Vagina (tissue), 2 donors: ENCODE results near the gene PDZD4. TPM values are rescaled to one million over a fixed set of nuclear protein-coding genes. Genes with fewer than 3 reads are reported as not detected.

Source experiments
- DNase-seq, 2 donors: peaks; one replicate each; pipeline ENCODE4 v3.0.0-alpha.2; 2017; ENCODE audit errors: extremely low spot score in 2 of 2
- H3K27ac ChIP-seq: fragments of 200-600 bp; sonication (generic); one replicate; pipeline ENCODE4 v1.5.1; 2019
- H3K27me3 ChIP-seq: fragments of 200-600 bp; sonication (generic); one replicate; pipeline ENCODE4 v1.5.1; 2019
- H3K36me3 ChIP-seq, 2 donors: fragments of 200-600 bp; sonication (generic); one replicate each; pipeline ENCODE4 v1.5.1; 2017 to 2019
- H3K4me1 ChIP-seq: fragments of 200-600 bp; sonication (generic); one replicate; pipeline ENCODE4 v1.5.1; 2019
- H3K4me3 ChIP-seq, 2 donors: fragments of 200-600 bp; sonication (generic); 1 replicate in 1 of 2; 2 replicates in 1 of 2; pipeline ENCODE4 v1.5.1; 2016 to 2019
- H3K9me3 ChIP-seq: fragments of 200-600 bp; sonication (generic); one replicate; pipeline ENCODE4 v1.5.1; 2019
- CTCF ChIP-seq, 3 experiments: fragments of 450-650 bp in 2 of 3; fragments of 200-600 bp in 1 of 3; sonication (generic) in 1 of 3; IDR thresholded peaks; one replicate each; pipeline ENCODE4 v1.5.1; 2017 to 2019; ENCODE audit warnings: antibody characterized with exemption in 3 of 3, mild to moderate bottlenecking in 2 of 3, moderate library complexity in 2 of 3
- POLR2A ChIP-seq, 2 donors: fragments of 450-650 bp; IDR thresholded peaks; one replicate each; pipeline ENCODE4 v1.6.1; 2017; ENCODE audit warnings: antibody characterized with exemption in 2 of 2, mild to moderate bottlenecking in 2 of 2, moderate library complexity in 2 of 2
- POLR2AphosphoS5 ChIP-seq, 2 donors: sonication (generic); formaldehyde crosslinking; IDR thresholded peaks; one replicate each; pipeline ENCODE4 v1.9.0; 2017; ENCODE audit warnings: antibody characterized with exemption in 2 of 2, mild to moderate bottlenecking in 2 of 2, low read depth in 1 of 2; ENCODE audit not compliant: insufficient read depth in 1 of 2
- intact Hi-C: fragments of 100-400 bp; cut with DNase I; formaldehyde crosslinking; loops from one replicate; pipeline ENCODE4 v1.15.1; 2023
- total RNA-seq: library from RNA; depleted of rRNA; stranded (reverse); fragments of >200 nt; gene quantifications from one replicate; pipeline ENCODE4 v1.2.3, GENCODE V29; 2016

Gene PDZD4
- total RNA-seq, 1 donor from 2014 or later, result 10.3 TPM

- Histone ChIP-seq H3K9me3 (no peaks in the 10 kb centered on the region), H3K27ac (no peak overlapping the region), H3K36me3 (no peaks in the 10 kb centered on the region), H3K4me3 (no peak overlapping the region), H3K4me1 (no peaks in the 10 kb centered on the region), H3K27me3 (no peaks in the 10 kb centered on the region)
- no peak for DNase-seq
- intact Hi-C loops, result loop anchor here (10.0 kb wide), 1 partner anchor 769 kb away; no protein-coding TSS in a partner anchor
- TF ChIP-seq POLR2A (IDR thresholded peaks at IDR 0.05), result no peak
Measured at GRCh38 chrX:153863251-153863991, 33.1 kb upstream of the PDZD4 start.

DNA sequence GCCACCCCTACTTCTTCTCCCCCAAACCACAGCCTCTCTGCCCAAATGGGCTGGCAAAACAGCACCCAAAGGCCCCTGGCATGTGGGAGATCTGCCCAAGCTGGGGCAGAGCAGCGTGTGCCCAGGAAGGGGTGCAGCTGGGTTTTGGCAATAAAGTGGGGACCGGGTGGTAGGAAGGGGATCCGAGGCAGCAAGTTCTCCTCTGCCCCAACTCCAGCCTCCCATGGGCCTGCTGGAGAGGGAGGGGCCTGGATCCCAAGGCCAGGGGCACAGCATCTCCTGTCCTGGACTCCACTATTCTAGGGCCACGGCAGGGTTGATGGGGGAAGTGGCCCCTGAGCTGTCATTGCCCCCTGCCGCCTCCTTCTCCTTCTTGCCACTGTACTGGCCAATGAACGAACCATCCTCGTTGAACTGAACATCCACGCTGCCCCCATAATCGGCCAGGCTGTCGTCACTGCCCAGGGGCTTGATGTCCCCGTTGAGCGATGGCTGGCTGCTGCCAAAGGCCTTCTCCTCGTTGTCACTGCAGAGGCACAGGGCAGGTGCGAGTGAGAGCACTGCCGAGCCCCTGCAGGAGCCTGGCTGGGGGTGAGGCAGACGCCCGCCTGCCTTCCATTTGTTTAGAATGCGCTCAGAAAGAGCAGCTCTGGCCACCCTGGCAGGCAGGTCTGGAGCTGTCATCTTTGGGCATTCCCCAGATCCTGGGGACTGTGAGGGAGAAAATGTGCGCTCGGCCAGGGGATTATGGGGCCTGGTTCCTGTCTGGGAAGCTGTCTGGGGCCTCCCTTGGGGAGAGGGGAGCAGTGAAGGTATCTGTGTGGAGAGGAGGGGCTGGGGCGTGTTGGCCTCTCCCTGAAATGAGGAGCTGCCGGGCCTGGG, 32.3 kb upstream of the PDZD4 start:
- DNase-seq, result no peak
- Histone ChIP-seq H3K4me3 (no peak overlapping the region), H3K9me3 (no peaks in the 10 kb centered on the region), H3K4me1 (no peaks in the 10 kb centered on the region), H3K27ac (no peak overlapping the region), H3K27me3 (no peaks in the 10 kb centered on the region), H3K36me3 (no peaks in the 10 kb centered on the region)
- no peak for TF ChIP-seq CTCF (IDR thresholded peaks at IDR 0.05)
- TF ChIP-seq POLR2AphosphoS5 (IDR thresholded peaks at IDR 0.05; ENCODE audit: insufficient read depth in 1 of 2, low read depth in 1 of 2), result no peak
- TF ChIP-seq POLR2A (IDR thresholded peaks at IDR 0.05), result no peak
- intact Hi-C loops, result loop anchor here (10.0 kb wide), 1 partner anchor 768 kb away; no protein-coding TSS in a partner anchor

GRCh38 chrX:153861733-153862310, 31.5 kb upstream of the PDZD4 start:
- no peak overlapping the region for H3K4me3 ChIP-seq
- no peak overlapping the region for H3K27ac ChIP-seq
- no peaks in the 10 kb centered on the region for H3K4me1 ChIP-seq
- DNase-seq, result no peak
- TF ChIP-seq POLR2AphosphoS5 (IDR thresholded peaks at IDR 0.05; ENCODE audit: insufficient read depth in 1 of 2, low read depth in 1 of 2) (no peak), POLR2A (IDR thresholded peaks at IDR 0.05) (no peak), CTCF (IDR thresholded peaks at IDR 0.05) (no peak)
- H3K9me3 ChIP-seq, result no peaks in the 10 kb centered on the region
- intact Hi-C loops, result loop anchor here (10.0 kb wide), 1 partner anchor 767 kb away; no protein-coding TSS in a partner anchor
- H3K36me3 ChIP-seq, result no peaks in the 10 kb centered on the region
- no peaks in the 10 kb centered on the region for H3K27me3 ChIP-seq

DNA sequence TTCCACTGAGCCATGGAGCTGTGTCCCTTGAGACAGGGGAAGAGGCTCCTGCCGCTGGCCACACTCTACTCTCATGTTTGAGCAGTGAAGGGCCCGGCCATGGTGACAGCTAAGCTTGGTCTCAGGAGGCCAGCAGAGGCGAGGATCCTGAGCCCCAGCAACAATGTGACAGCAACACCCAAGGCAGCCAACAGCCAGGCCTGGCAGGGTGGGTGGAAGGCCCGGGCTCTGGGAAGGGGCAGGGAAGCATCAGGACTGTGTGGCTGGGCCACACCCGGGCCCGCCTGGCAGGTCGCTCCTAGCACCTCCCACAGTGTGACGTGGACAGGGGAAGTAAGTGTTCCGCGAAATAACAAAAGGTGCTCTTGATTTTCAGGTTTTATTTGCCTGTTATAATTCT, 30.8 kb upstream of the PDZD4 start:
- Histone ChIP-seq H3K9me3 (no peaks in the 10 kb centered on the region), H3K27me3 (no peaks in the 10 kb centered on the region), H3K4me3 (no peak overlapping the region)

More for the DNA sequence above, 30.8 kb upstream of the PDZD4 start:
- TF ChIP-seq POLR2AphosphoS5 (IDR thresholded peaks at IDR 0.05; ENCODE audit: insufficient read depth in 1 of 2, low read depth in 1 of 2) (no peak), CTCF (IDR thresholded peaks at IDR 0.05) (no peak), POLR2A (IDR thresholded peaks at IDR 0.05) (no peak)
- Histone ChIP-seq H3K27ac (no peak overlapping the region), H3K4me1 (no peaks in the 10 kb centered on the region), H3K36me3 (no peaks in the 10 kb centered on the region)
- intact Hi-C loops, result loop anchor here (10.0 kb wide), 1 partner anchor 766 kb away; no protein-coding TSS in a partner anchor
- no peak for DNase-seq
